K562 (cell line): ENCODE measurements around the gene ARHGAP8. TPM values are rescaled to one million over a fixed set of nuclear protein-coding genes. Genes with fewer than 3 reads are reported as not detected.

Experiments
- ATAC-seq: fragments of 200-7000 bp; cut with Tn5 transposase; 3 replicates; pipeline ENCODE4 v1.9.1; 2020; ENCODE audit warnings: moderate library complexity
- BruUV-seq: library from RNA; stranded (reverse); fragments of 400-500 nt; replicated peaks from 2 replicates; lab custom pipeline; 2021; lab: Mats Ljungman, UMichigan
- CTCF ChIA-PET: fragments of 300-600 bp; formaldehyde crosslinking; extraction: SDS; loops from one replicate; lab custom pipeline; 2021; ENCODE audit warnings: low intra/inter-chr PET ratio; lab: Yijun Ruan, JAX
- POLR2A ChIA-PET: fragments of 300-600, 350-650 bp; sonication (Branson Sonifier 250); formaldehyde crosslinking; extraction: SDS; loops from one replicate; lab custom pipeline; 2021; ENCODE audit warnings: antibody characterized with exemption, inconsistent platforms; lab: Yijun Ruan, JAX
- DNase-seq, 4 experiments: peaks; one replicate each; pipeline versions ENCODE4 v3.0.0 to v3.0.0-alpha.2; 2011 to 2018; ENCODE audit warnings: low spot score in 3 of 4, mixed read lengths in 3 of 4; ENCODE audit errors: extremely low read depth in 1 of 4
- FAIRE-seq: peaks from 2 replicates; lab custom pipeline; 2011; peaks lifted over from hg19 to GRCh38; lab: Jason Lieb, UNC
- H2AFZ ChIP-seq: 2 replicates; pipeline ENCODE4 v1.6.0; 2011; ENCODE audit warnings: low read depth, low read length, control low read depth, inconsistent platforms
- H3K27ac ChIP-seq: fragments of 200-600 bp; 3 replicates; pipeline ENCODE4 v1.8.0; 2011; ENCODE audit warnings: low read depth, mild to moderate bottlenecking, control low read depth, inconsistent platforms, low read length, moderate library complexity, mixed read lengths; ENCODE audit errors: extremely low read depth
- H3K27me3 ChIP-seq, 2 experiments: fragments of 300-600 bp in 1 of 2; 2 replicates in 1 of 2; 3 replicates in 1 of 2; pipeline versions ENCODE4 v1.6.0 to v1.8.0; 2011; ENCODE audit warnings: inconsistent platforms in 2 of 2, low read length in 2 of 2, mild to moderate bottlenecking in 1 of 2, mixed read lengths in 1 of 2, moderate library complexity in 1 of 2; ENCODE audit not compliant: control insufficient read depth in 2 of 2, insufficient read depth in 2 of 2
- H3K36me3 ChIP-seq: fragments of 300-600 bp; 3 replicates; pipeline ENCODE4 v1.8.0; 2011; ENCODE audit warnings: mild to moderate bottlenecking, low read length, inconsistent platforms; ENCODE audit not compliant: control insufficient read depth, insufficient read depth
- H3K4me1 ChIP-seq, 2 experiments: fragments of 200-600 bp in 1 of 2; replicated peaks in 1 of 2; 2 replicates in 1 of 2; 3 replicates in 1 of 2; pipeline versions ENCODE4 v1.5.1 to v1.8.0; 2011; ENCODE audit warnings: inconsistent platforms in 2 of 2, low read length in 2 of 2, mild to moderate bottlenecking in 1 of 2, mixed read lengths in 1 of 2, moderate library complexity in 1 of 2; ENCODE audit not compliant: control insufficient read depth in 2 of 2, insufficient read depth in 2 of 2
- H3K4me2 ChIP-seq: 2 replicates; pipeline ENCODE4 v1.6.1; 2011; ENCODE audit warnings: low read length, control low read depth, inconsistent platforms, mixed read lengths; ENCODE audit not compliant: insufficient read depth
- H3K4me3 ChIP-seq: fragments of 200-600 bp; sonication (generic), shearing (Covaris generic); 2 replicates; pipeline ENCODE4 v1.5.1; 2016; ENCODE audit warnings: control low read depth, inconsistent platforms
- H3K79me2 ChIP-seq: fragments of 200-600 bp; 3 replicates; pipeline ENCODE4 v1.8.0; 2011; ENCODE audit warnings: low read length, inconsistent platforms; ENCODE audit not compliant: control insufficient read depth, insufficient read depth
- H3K9ac ChIP-seq, 2 experiments: 2 replicates each; pipeline versions ENCODE4 v1.6.0 to v1.6.1; 2011; ENCODE audit warnings: low read depth in 2 of 2, low read length in 2 of 2, control low read depth in 1 of 2, inconsistent platforms in 1 of 2, mild to moderate bottlenecking in 1 of 2, mixed read lengths in 1 of 2; ENCODE audit not compliant: insufficient read depth in 1 of 2
- H3K9me1 ChIP-seq: one replicate; pipeline ENCODE4 v1.6.0; 2011; ENCODE audit warnings: inconsistent platforms, mild to moderate bottlenecking, low read length, moderate library complexity; ENCODE audit not compliant: control insufficient read depth, insufficient read depth
- H3K9me3 ChIP-seq: replicated peaks from 2 replicates; pipeline ENCODE4 v1.5.1; 2011; ENCODE audit warnings: low read depth, low read length, inconsistent platforms; ENCODE audit not compliant: control insufficient read depth, insufficient read depth
- H4K20me1 ChIP-seq: replicated peaks from 2 replicates; pipeline ENCODE4 v1.6.1; 2011; ENCODE audit warnings: low read length, inconsistent platforms, mixed read lengths; ENCODE audit not compliant: control insufficient read depth, insufficient read depth
- BRF1 ChIP-seq: IDR thresholded peaks from 3 replicates; pipeline ENCODE4 v1.6.1; 2011; ENCODE audit warnings: borderline replicate concordance, mild to moderate bottlenecking; ENCODE audit not compliant: insufficient read length; ENCODE audit errors: extremely low read depth
- CBFB ChIP-seq: sonication (generic); formaldehyde crosslinking; IDR thresholded peaks from 2 replicates; pipeline ENCODE4 v1.4.0; 2020; ENCODE audit warnings: mild to moderate bottlenecking, missing genetic modification reagents
- FOXJ3 ChIP-seq: sonication (generic); formaldehyde crosslinking; IDR thresholded peaks from 2 replicates; pipeline ENCODE4 v1.4.0; 2020; ENCODE audit warnings: mild to moderate bottlenecking, missing genetic modification reagents
- HEY1 ChIP-seq: fragments of 250-450 bp; sonication (Bioruptor Pico); IDR thresholded peaks from 2 replicates; pipeline ENCODE4 v1.5.0; 2020; ENCODE audit warnings: mild to moderate bottlenecking, moderate library complexity, borderline replicate concordance
- MCM2 ChIP-seq: fragments of 450-650 bp; IDR thresholded peaks from 2 replicates; pipeline ENCODE4 v1.6.1; 2017; ENCODE audit warnings: low read depth, mild to moderate bottlenecking
- MCM3 ChIP-seq: fragments of 450-650 bp; IDR thresholded peaks from 2 replicates; pipeline ENCODE4 v1.6.1; 2016
- PHB ChIP-seq: fragments of 250-450 bp; sonication (Bioruptor Pico); IDR thresholded peaks from 2 replicates; pipeline ENCODE4 v1.5.0; 2021
- SREBF2 ChIP-seq: sonication (generic); formaldehyde crosslinking; IDR thresholded peaks from 2 replicates; pipeline ENCODE4 v1.4.0; 2020; ENCODE audit warnings: mild to moderate bottlenecking, missing genetic modification reagents
- ZBTB17 ChIP-seq: fragments of 450-650 bp; formaldehyde crosslinking; IDR thresholded peaks from 2 replicates; pipeline ENCODE4 v1.4.0; 2020; ENCODE audit warnings: mild to moderate bottlenecking
- ZNF140 ChIP-seq: fragments of 250-450 bp; sonication (Bioruptor Pico); IDR thresholded peaks from 2 replicates; pipeline ENCODE4 v1.8.0; 2021; ENCODE audit warnings: moderate library complexity, mild to moderate bottlenecking, inconsistent platforms
- ZNF586 ChIP-seq: fragments of 450-650 bp; formaldehyde crosslinking; conservative IDR thresholded peaks from 2 replicates; pipeline ENCODE4 v1.4.0; 2020; ENCODE audit warnings: mild to moderate bottlenecking, moderate library complexity
- WGBS: fragments of 100-300 bp; shearing (Covaris generic); methylation state at CpG from one replicate; pipeline ENCODE4 v1.1.6; 2016; ENCODE audit warnings: low coverage, mixed read lengths; ENCODE audit not compliant: insufficient coverage; ENCODE audit errors: missing lambda C conversion rate; 5-methylcytosine and 5-hydroxymethylcytosine counted together
- in situ Hi-C: fragments of 300-500 bp; cut with MboI; formaldehyde crosslinking; loops from 4 replicates; pipeline ENCODE4 v1.15.0; 2018; ENCODE audit warnings: inconsistent platforms, mixed read lengths
- intact Hi-C: fragments of 100-400 bp; cut with micrococcal nuclease; formaldehyde crosslinking; loops from 2 replicates; pipeline ENCODE4 v1.14.2; 2022
- polyA plus RNA-seq, 8 experiments: library from polyadenylated mRNA; depleted of rRNA in 4 of 8; stranded (reverse) in 5 of 8; unstranded in 3 of 8; fragments of >200 nt; fragmentation: Nextera tagmentation in 2 of 8; fragmentation: Illumina TruSeq in 1 of 8; extraction: Ambion mirVana in 2 of 8; extraction: Trizol in 1 of 8; gene quantifications; 2 replicates each; pipeline versions ENCODE4 v1.2.1 to v1.2.3, GENCODE V29; 2011 to 2014; ENCODE audit warnings: inconsistent platforms in 1 of 8, missing spikeins in 1 of 8
- total RNA-seq, 7 experiments: library from RNA; depleted of rRNA in 6 of 7; stranded (reverse); fragments of >200 nt in 6 of 7; fragmentation: Illumina TruSeq in 2 of 7; extraction: Trizol in 2 of 7; gene quantifications; 2 replicates each; pipeline versions ENCODE4 v1.2.1 to v1.2.3, GENCODE V29; 2011 to 2021; ENCODE audit warnings: low replicate concordance in 1 of 7
- TF ChIP-seq, protein P1 (sequence below): sonication (generic); formaldehyde crosslinking; IDR thresholded peaks from 2 replicates; pipeline ENCODE4 v1.4.0; 2020; ENCODE audit warnings: mild to moderate bottlenecking, missing genetic modification reagents
- TF ChIP-seq, protein P2 (sequence below): sonication (generic); formaldehyde crosslinking; IDR thresholded peaks from 2 replicates; pipeline ENCODE4 v1.8.0; 2022; ENCODE audit warnings: missing genetic modification reagents, mild to moderate bottlenecking, moderate library complexity, borderline replicate concordance
- TF ChIP-seq, protein P3 (sequence below): sonication (generic); formaldehyde crosslinking; IDR thresholded peaks from 2 replicates; pipeline ENCODE4 v1.8.0; 2023; ENCODE audit warnings: mild to moderate bottlenecking, missing genetic modification reagents
- TF ChIP-seq, protein P4 (sequence below): fragments of 250-450 bp; sonication (Bioruptor Pico); IDR thresholded peaks from 2 replicates; pipeline ENCODE4 v1.5.0; 2021; ENCODE audit warnings: mild to moderate bottlenecking, borderline replicate concordance

Gene ARHGAP8
- total and polyA plus RNA-seq, 9 of the 15 experiments (the other 6 are each of a cell fraction or from before 2014, with no cell fraction given) = 0.15 to 2.2 (median 0.62) TPM

DNA sequence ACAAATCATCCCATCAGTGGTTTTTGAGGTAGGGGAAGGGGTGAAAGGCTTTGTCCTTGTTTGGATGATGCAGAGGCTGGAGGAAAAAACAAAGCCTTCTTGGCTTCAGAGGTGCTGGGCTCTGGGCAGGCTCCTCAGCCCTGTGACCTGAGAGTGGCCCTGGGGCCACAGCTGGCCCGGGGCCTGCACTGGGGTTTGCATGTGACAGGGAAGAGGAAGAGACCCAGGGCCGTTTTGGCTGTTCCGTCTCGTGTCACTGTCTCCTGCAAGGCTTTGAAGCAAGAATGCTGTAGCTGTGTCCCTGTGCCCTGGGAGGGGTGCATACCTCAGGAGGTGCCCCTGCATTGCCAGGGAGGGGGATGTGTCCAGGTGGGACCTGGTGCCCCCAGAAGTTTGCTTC lies 12.6 kb downstream of the ARHGAP8 start:
- POLR2A ChIA-PET = no interaction called here
- Histone ChIP-seq H3K9ac (no peak overlapping the region), H3K27ac (no peak overlapping the region), H3K36me3 (no peaks in the 10 kb centered on the region), H2AFZ (no peak overlapping the region), H4K20me1 (no peaks in the 10 kb centered on the region), H3K27me3 (peaks cover 2 to 26% of the 10 kb centered on the region in 2 experiments; a peak in 3 of 5 replicates), H3K79me2 (no peaks in the 10 kb centered on the region), H3K9me3 (no peaks in the 10 kb centered on the region), H3K4me2 (no peak overlapping the region), H3K9me1 (no peaks in the 10 kb centered on the region), H3K4me1 (no peaks in the 10 kb centered on the region), H3K4me3 (no peak overlapping the region)
- ATAC-seq (no peak), FAIRE-seq (no peak), DNase-seq (no peak)
- BruUV-seq = no TSS peak
- intact Hi-C loops (no loop called here), in situ Hi-C loops (no loop called here)
- TF ChIP-seq PHB (CRISPR knock-in tag) (no peak), BRF1 (no peak), CBFB (no peak), SREBF2 (no peak), MCM3 (no peak), ZNF586 (no peak), FOXJ3 (CRISPR knock-in tag) (no peak), MCM2 (no peak), HEY1 (CRISPR knock-in tag) (no peak), ZNF140 (CRISPR knock-in tag) (no peak), ZBTB17 (CRISPR knock-in tag) (no peak)
- TF ChIP-seq, protein P1, sequence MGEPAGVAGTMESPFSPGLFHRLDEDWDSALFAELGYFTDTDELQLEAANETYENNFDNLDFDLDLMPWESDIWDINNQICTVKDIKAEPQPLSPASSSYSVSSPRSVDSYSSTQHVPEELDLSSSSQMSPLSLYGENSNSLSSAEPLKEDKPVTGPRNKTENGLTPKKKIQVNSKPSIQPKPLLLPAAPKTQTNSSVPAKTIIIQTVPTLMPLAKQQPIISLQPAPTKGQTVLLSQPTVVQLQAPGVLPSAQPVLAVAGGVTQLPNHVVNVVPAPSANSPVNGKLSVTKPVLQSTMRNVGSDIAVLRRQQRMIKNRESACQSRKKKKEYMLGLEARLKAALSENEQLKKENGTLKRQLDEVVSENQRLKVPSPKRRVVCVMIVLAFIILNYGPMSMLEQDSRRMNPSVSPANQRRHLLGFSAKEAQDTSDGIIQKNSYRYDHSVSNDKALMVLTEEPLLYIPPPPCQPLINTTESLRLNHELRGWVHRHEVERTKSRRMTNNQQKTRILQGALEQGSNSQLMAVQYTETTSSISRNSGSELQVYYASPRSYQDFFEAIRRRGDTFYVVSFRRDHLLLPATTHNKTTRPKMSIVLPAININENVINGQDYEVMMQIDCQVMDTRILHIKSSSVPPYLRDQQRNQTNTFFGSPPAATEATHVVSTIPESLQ (CRISPR knock-in tag) = no peak
- TF ChIP-seq, protein P2, sequence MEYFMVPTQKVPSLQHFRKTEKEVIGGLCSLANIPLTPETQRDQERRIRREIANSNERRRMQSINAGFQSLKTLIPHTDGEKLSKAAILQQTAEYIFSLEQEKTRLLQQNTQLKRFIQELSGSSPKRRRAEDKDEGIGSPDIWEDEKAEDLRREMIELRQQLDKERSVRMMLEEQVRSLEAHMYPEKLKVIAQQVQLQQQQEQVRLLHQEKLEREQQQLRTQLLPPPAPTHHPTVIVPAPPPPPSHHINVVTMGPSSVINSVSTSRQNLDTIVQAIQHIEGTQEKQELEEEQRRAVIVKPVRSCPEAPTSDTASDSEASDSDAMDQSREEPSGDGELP = no peak
- TF ChIP-seq, protein P3, sequence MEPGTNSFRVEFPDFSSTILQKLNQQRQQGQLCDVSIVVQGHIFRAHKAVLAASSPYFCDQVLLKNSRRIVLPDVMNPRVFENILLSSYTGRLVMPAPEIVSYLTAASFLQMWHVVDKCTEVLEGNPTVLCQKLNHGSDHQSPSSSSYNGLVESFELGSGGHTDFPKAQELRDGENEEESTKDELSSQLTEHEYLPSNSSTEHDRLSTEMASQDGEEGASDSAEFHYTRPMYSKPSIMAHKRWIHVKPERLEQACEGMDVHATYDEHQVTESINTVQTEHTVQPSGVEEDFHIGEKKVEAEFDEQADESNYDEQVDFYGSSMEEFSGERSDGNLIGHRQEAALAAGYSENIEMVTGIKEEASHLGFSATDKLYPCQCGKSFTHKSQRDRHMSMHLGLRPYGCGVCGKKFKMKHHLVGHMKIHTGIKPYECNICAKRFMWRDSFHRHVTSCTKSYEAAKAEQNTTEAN (CRISPR knock-in tag) = no peak
- TF ChIP-seq, protein P4, sequence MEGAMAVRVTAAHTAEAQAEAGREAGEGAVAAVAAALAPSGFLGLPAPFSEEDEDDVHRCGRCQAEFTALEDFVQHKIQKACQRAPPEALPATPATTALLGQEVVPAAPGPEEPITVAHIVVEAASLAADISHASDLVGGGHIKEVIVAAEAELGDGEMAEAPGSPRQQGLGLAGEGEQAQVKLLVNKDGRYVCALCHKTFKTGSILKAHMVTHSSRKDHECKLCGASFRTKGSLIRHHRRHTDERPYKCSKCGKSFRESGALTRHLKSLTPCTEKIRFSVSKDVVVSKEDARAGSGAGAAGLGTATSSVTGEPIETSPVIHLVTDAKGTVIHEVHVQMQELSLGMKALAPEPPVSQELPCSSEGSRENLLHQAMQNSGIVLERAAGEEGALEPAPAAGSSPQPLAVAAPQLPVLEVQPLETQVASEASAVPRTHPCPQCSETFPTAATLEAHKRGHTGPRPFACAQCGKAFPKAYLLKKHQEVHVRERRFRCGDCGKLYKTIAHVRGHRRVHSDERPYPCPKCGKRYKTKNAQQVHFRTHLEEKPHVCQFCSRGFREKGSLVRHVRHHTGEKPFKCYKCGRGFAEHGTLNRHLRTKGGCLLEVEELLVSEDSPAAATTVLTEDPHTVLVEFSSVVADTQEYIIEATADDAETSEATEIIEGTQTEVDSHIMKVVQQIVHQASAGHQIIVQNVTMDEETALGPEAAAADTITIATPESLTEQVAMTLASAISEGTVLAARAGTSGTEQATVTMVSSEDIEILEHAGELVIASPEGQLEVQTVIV (CRISPR knock-in tag) = no peak
- CTCF ChIA-PET = no interaction called here
- 0% methylated on average over 1 of the region's 4 CpGs for WGBS
